IPS DF 6.9 (cell line): ENCODE measurements around the gene C16orf89.

Experiments used
- DNase-seq: peaks from one replicate; pipeline ENCODE4 v3.0.0-alpha.2; 2013; ENCODE audit warnings: low read depth, low spot score
- H3K27ac ChIP-seq: one replicate; pipeline ENCODE4 v1.5.1; 2013; ENCODE audit warnings: low read length, control low read depth
- H3K27me3 ChIP-seq: 2 replicates; pipeline ENCODE4 v1.6.1; 2013; ENCODE audit warnings: mild to moderate bottlenecking, low read length; ENCODE audit not compliant: control insufficient read depth, insufficient read depth
- H3K36me3 ChIP-seq: 2 replicates; pipeline ENCODE4 v1.6.1; 2013; ENCODE audit warnings: low read length; ENCODE audit not compliant: control insufficient read depth, insufficient read depth
- H3K4me1 ChIP-seq: 2 replicates; pipeline ENCODE4 v1.6.1; 2013; ENCODE audit warnings: low read length; ENCODE audit not compliant: control insufficient read depth, insufficient read depth
- H3K4me3 ChIP-seq: 2 replicates; pipeline ENCODE4 v1.5.1; 2013; ENCODE audit warnings: mild to moderate bottlenecking, low read length
- H3K9me3 ChIP-seq: 2 replicates; pipeline ENCODE4 v1.6.1; 2013; ENCODE audit warnings: low read length, inconsistent platforms; ENCODE audit not compliant: control insufficient read depth, insufficient read depth
- WGBS: extraction: QIAGEN DNeasy Blood & Tissue Kit; methylation state at CpG from one replicate; pipeline ENCODE4 v1.1.7; 2013; ENCODE audit warnings: mixed read lengths, missing lambda C conversion rate; ENCODE audit not compliant: insufficient read length, insufficient coverage; 5-methylcytosine and 5-hydroxymethylcytosine counted together

Gene C16orf89

DNA sequence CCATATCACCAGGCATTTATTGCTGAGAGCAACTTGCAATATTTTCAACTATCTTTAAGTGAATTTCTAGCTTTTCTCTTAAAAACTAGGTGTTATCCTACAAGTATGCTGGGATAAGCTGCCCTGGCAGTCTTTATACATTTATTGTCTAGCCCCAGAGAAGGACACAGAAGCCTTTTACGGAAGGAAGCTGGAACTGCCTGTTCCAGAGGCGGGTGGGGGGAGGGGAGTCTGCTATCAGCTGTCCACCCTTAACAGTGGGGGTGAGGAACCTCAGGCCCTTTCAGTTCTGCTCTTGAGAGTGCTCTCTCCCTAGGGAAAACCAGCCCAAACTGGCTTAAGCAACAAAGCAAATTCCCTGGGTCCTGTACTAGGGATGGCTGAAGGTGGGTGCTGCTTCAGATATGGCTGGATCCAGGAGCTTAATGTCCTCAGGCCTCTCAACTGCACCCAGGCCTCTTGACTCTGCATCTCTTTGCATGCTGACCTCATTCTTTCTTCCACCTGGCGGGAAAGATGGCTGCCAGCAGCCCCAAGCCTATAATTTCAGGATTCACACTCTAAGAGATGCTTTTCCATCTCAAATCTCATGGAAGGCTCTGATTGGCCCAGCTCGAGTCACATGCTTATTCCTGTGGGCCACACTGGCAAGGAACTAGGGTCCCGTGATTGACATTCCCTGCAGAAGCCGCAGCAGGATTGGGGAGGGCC, 48.6 kb downstream of the C16orf89 start:
- Histone ChIP-seq H3K9me3 (no peaks in the 10 kb centered on the region), H3K4me1 (no peaks in the 10 kb centered on the region), H3K4me3 (no peak overlapping the region), H3K27me3 (no peaks in the 10 kb centered on the region), H3K36me3 (no peaks in the 10 kb centered on the region), H3K27ac (no peak overlapping the region)
- no CpG with 5 or more reads among the region's 6 CpGs for WGBS
- no peak for DNase-seq

DNA sequence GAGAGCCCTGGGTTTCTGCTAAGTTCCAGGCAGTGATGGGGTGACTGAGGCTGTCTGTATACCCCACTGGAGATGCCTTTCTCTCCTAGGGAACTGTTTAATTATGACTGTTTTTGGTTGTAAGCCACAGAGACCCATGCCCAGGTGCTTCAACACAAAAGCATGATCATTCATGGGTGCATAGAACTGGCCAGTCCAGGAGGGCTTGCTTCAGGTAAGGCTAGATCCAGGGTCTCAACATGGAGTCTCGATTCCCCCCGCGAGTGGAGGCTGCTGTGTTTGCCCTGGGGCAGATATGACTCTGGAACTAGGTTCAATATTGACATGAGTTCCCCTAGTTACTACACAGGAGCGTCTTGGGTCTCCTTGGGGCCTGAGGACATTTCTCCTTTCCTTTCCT, 49.9 kb downstream of the C16orf89 start:
- DNase-seq, result no peak
- Histone ChIP-seq H3K4me1 (0 out of 2 replicates have a peak, but pooled peaks cover 2% of the 10 kb centered on the region), H3K4me3 (no peak overlapping the region), H3K27ac (no peak overlapping the region), H3K36me3 (no peaks in the 10 kb centered on the region), H3K9me3 (no peaks in the 10 kb centered on the region), H3K27me3 (no peaks in the 10 kb centered on the region)
- no CpG with 5 or more reads among the region's 4 CpGs for WGBS

DNA sequence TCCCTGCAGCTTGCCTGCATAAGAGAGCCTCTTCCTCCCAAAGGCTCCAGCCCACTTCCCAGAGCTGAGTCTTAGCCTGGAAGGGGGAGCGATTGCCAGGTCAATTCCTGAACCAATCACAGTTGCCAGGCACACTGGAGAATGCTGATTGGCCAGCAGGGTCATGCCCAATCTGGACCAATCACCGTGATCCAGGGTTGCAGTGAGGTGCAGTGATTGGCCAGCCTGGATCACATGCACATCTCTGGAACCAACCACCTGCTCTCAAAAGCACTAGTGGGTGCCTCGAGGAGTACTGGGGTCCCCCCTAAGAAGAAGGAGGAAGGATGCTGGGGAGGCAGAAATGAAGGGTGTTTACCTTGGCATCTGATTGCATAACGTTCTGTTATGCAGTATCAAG, 50.4 kb downstream of the C16orf89 start:
- H3K4me3 ChIP-seq, result no peak overlapping the region
- no CpG with 5 or more reads among the region's 4 CpGs for WGBS
- no peaks in the 10 kb centered on the region for H3K9me3 ChIP-seq
- no peaks in the 10 kb centered on the region for H3K27me3 ChIP-seq
- H3K4me1 ChIP-seq, result 0 out of 2 replicates have a peak, but pooled peaks cover 2% of the 10 kb centered on the region
- H3K27ac ChIP-seq, result no peak overlapping the region
- H3K36me3 ChIP-seq, result no peaks in the 10 kb centered on the region
- no peak for DNase-seq

DNA sequence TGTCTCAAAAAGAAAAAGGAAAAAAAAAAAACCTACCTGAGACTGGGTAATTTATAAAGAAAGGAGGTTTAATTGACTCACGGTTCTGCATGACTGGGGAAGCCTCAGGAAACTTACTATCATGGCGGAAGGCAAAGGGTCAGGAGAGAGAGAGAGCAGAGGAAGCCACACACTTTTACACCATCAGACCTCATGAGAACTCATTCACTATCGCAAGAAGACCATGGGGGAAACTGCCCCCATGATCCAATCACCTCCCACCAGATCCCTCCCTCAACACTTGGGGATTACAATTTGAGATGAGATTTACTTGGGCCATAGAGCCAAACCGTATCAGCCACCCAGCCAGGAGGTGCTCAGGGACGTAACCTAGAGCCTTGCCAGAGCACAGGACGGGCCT, 52.9 kb downstream of the C16orf89 start:
- Histone ChIP-seq H3K4me1 (0 out of 2 replicates have a peak, but pooled peaks cover 2% of the 10 kb centered on the region), H3K27ac (no peak overlapping the region), H3K9me3 (no peaks in the 10 kb centered on the region), H3K4me3 (no peak overlapping the region), H3K27me3 (no peaks in the 10 kb centered on the region), H3K36me3 (no peaks in the 10 kb centered on the region)
- WGBS, result no CpG with 5 or more reads among the region's 6 CpGs
- DNase-seq, result no peak

DNA sequence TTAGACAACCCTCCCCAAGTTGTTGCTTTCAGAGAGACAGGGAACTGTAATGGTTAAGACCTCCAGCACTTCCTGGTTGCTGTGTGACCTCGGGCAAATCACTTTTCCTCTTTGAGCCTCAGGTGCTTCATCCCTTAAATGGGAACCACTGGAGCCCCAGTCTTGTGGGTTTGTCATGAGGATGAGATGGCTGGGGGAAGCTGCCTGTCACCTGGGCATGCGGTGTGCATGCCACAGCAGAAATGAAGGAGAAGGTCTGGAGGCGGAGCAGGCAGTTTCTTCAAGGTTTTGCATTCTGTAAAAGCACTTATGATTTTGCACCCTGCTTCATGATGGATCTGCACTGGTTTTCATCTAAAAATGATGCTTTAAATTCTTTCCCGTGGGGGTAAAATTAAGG, 54.1 kb downstream of the C16orf89 start:
- WGBS, result no CpG with 5 or more reads among the region's 4 CpGs
- Histone ChIP-seq H3K36me3 (no peaks in the 10 kb centered on the region), H3K4me3 (no peak overlapping the region), H3K27me3 (no peaks in the 10 kb centered on the region), H3K27ac (no peak overlapping the region), H3K4me1 (0 out of 2 replicates have a peak, but pooled peaks cover 2% of the 10 kb centered on the region), H3K9me3 (no peaks in the 10 kb centered on the region)
- no peak for DNase-seq

DNA sequence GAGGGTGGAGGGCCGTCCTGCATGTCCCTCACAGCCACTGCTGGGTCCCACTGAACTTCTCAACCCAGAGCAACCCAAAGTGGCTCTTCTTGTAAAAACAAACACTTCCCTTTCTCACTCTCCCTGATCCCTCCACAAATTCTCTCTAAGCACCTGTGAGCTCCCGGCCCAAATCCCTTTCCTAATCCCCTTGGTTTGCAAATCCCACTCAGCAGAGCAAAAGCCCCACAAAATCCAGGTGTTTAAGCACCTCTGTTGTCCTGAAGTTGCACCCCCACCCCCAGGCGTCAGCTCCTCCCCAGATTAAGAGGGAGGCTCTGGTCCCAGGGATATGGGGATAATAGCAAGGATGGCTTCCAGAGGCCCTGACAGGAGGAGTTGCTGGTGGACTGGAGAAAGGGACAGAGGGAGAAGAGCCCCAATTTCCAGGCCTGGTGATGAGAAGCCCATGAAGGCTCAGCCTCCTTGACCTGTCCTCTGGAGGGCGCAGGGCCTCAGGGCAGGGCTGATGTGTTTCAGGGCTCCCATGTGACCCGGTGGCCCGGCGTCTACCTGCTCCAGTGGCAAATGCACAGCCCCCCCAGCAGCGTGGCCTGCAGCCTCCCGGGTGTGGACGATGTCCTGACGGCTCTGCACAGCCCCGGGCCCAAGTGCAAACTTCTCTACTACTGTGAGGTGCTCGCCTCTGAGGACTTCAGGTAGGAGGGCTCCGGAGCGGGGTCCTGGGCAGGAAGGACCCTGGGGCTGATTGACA, 55.0 kb downstream of the C16orf89 start:
- no peaks in the 10 kb centered on the region for H3K36me3 ChIP-seq
- no CpG with 5 or more reads among the region's 15 CpGs for WGBS
- 0 out of 2 replicates have a peak, but pooled peaks cover 2% of the 10 kb centered on the region for H3K4me1 ChIP-seq
- no peak for DNase-seq
- H3K27ac ChIP-seq, result no peak overlapping the region
- H3K4me3 ChIP-seq, result no peak overlapping the region
- no peaks in the 10 kb centered on the region for H3K9me3 ChIP-seq
- no peaks in the 10 kb centered on the region for H3K27me3 ChIP-seq

DNA sequence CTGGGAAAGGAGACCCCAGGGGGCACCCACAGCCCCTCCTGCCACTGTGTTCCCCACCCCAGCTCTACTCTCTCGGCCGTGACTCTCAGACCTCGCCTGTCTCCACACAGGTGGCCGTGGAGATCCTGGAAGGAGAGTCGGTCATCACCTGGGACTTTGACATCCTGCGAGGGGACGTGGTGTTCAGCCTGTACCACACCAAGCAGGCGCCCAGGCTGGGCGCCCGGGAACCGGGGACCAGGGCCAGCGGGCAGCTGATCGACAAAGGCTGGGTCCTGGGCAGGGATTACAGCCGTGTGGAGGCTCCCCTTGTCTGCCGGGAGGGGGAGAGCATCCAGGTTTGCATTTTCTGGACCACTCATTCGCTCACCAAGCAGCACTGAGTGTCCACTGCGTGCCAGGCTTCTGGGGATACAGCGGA, 57.4 kb downstream of the C16orf89 start:
- H3K4me1 ChIP-seq, result 0 out of 2 replicates have a peak, but pooled peaks cover 2% of the 10 kb centered on the region
- no peaks in the 10 kb centered on the region for H3K27me3 ChIP-seq
- no peaks in the 10 kb centered on the region for H3K36me3 ChIP-seq
- no peak overlapping the region for H3K4me3 ChIP-seq
- WGBS, result no CpG with 5 or more reads among the region's 18 CpGs
- no peaks in the 10 kb centered on the region for H3K9me3 ChIP-seq
- DNase-seq, result no peak
- no peak overlapping the region for H3K27ac ChIP-seq

DNA sequence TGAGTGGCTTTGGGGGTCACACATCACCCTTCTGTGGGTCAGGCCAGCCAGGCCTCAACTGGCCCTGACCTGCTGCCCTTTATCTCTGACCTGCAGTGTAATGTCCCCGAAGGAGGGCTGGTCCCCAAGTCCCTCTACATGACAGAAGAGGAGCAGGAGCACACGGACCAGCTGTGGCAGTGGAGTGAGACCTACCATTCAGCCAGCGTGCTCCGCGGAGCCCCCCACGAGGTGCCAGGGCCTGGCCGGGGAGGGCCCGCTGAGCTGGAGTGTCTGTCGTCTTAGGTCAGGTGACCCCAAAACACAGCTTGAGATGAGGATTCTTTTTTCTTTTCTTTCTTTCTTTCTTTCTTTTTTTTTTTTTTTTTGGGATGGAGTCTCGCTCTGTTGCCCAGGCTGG, 58.5 kb downstream of the C16orf89 start:
- Histone ChIP-seq H3K36me3 (no peaks in the 10 kb centered on the region), H3K27ac (no peak overlapping the region), H3K4me3 (no peak overlapping the region), H3K27me3 (no peaks in the 10 kb centered on the region), H3K4me1 (0 out of 2 replicates have a peak, but pooled peaks cover 2% of the 10 kb centered on the region), H3K9me3 (no peaks in the 10 kb centered on the region)
- no CpG with 5 or more reads among the region's 10 CpGs for WGBS
- no peak for DNase-seq

DNA sequence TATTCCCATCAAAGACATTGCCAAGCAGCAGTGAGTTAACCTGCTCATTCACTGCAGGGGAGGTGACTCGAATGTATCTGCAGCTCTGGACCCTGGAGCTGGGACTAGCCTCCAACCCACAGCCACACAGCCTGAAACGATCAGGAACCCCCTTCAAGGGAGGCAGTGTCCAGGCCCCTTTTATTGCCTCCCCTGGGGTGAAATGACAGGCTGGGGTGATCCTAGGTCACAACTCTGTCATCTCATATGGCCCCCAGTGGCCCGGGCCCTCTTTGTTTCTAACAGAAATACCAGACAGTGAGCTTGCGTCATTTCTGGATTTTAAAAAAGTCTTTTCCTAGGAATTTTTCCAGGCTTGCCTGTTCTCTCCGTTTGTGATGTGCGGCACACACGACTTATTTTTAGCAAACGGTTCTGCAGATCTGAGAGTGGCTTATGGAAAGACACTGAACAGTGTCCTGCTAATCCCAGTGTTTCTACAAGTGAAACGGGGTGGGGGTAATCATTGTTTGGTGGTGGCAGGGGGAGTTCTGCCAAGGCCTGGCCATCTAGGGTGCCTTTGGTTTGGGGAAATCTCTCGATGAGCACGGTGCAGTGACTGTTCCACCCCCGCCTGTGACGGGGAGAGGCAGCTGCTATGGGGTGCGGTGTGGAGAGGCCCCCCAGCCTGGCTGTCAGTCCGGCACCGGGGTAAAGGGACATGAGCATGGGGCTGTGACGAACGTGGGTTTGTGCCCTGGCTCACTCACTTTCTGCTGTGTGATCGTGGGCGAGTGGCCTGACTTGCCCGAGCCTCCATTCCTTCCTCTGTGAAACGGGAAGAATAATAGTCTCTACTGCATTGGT, 59.2 kb downstream of the C16orf89 start:
- Histone ChIP-seq H3K36me3 (no peaks in the 10 kb centered on the region), H3K27me3 (no peaks in the 10 kb centered on the region), H3K27ac (no peak overlapping the region), H3K4me1 (0 out of 2 replicates have a peak, but pooled peaks cover 2% of the 10 kb centered on the region), H3K9me3 (no peaks in the 10 kb centered on the region), H3K4me3 (no peak overlapping the region)
- no CpG with 5 or more reads among the region's 22 CpGs for WGBS
- no peak for DNase-seq

DNA sequence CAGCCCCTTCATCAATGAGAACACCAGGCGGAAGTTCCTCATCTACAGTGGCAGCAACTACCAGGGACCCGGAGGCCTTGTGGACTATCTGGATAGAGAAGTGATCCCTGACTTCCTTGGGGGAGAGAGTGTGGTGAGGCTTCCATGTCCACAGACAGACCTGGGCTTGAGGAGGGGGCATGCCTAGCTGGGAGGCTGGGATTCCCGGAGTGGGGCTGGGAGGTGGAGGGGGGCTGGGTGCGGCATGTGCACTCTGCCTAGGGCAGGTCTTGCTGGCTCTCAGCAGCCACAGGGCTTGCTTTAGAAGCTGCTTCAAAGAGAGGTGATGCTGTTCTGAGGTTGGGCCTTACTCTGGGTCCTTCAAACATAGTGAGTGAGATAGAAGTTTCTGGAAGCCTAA, 59.8 kb downstream of the C16orf89 start:
- Histone ChIP-seq H3K4me1 (no peaks in the 10 kb centered on the region), H3K27ac (no peak overlapping the region), H3K4me3 (no peak overlapping the region), H3K9me3 (no peaks in the 10 kb centered on the region), H3K27me3 (no peaks in the 10 kb centered on the region), H3K36me3 (no peaks in the 10 kb centered on the region)
- WGBS, result no CpG with 5 or more reads among the region's 4 CpGs
- DNase-seq, result no peak
